Activated CD8-positive, alpha-beta memory T cell treated with anti-CD3 and anti-CD28 coated beads for 4 hours (primary cell): ENCODE measurements around the gene FOLR3.
"Not testable (repeated sequence)": the region's sequence is repeated elsewhere in the genome, so short reads cannot be mapped to it uniquely, and the experiment has no call there.

Experiments used
- DNase-seq, 2 donors: peaks; one replicate each; pipeline ENCODE4 v3.0.0-alpha.2; 2020; ENCODE audit warnings: low read depth in 2 of 2

The FOLR3 gene

DNA sequence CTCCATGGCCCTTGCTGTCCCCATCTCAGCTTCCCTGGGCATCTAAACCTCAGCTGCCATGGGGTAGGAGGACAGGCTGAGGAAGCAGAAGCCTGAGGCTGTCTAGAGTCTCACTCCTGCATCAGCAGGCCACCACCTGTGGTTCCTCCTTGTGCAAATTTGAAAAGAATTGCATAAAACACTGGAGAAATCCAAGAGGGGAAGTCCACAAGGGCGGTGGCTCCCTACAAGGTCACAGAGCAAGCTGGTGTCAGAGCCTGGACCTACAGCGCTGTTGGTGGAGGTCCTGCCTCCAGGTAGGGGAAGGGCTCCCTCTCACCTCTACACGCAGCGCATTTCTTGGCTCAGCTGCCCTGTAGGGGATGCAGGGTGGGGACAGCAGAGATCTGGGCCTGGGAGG, at the start of gene FOLR3:
Gene FOLR3 (plus strand): TSS at position 253 of the 400 bp plus-strand sequence. CDS start 228 bp downstream, outside the sequence.
- not testable (repeated sequence) for DNase-seq

DNA sequence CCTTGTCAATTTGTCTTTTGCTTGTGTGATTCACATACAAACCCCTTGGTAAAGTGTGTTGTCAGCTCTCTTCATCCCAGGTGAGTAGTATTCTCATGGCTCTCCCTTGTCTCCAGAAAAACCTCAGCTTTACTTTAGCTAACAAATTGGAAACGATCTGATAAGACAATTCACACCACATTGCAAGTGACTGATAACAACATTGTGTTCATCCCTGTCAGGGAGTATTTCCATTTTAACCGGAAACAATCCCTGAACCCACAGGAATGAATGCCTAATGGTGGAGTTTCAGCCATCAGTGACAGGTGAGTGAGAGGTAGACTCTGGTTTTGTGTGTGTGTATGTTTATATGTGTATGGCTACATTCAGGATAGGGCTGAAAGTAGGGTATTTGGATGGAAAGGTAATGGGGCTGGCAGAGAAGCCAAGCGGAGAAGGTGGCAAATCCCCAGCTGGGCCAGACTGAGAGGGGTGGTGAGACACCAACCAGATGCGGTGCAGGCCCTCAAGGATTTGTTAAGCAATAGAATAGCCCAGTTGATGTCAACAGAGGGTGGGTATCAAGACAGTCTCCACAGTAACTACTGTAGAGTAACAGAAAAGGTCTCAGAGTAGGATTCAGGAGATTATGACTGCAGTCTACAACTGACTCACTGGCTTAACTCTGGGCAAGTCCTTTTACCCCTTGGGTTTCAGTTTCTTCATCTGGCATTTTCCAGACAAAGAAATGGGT, 47.3 kb upstream of the FOLR3 start:
- DNase-seq = no peak

DNA sequence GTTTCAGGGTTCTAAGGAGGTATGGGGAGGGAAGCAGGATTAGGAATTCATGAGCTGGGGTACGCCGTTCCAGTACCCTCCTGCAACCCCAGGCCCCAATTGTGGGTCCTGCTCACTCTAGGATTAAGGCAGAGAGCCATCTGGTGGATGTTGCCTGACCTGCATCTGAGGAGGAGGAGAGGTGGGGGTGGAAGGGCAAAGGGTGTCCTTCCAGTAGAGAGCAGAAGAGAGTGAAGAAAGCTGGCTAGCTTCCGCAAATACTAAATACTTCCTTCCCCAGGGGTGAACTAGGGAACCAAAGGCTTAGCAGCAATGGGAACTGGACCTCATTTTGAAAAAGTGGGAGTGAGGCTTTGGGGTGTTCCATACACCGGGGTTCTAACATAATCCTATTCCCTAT, 44.2 kb upstream of the FOLR3 start:
- peak; percentile 31 to 35 for DNase-seq

DNA sequence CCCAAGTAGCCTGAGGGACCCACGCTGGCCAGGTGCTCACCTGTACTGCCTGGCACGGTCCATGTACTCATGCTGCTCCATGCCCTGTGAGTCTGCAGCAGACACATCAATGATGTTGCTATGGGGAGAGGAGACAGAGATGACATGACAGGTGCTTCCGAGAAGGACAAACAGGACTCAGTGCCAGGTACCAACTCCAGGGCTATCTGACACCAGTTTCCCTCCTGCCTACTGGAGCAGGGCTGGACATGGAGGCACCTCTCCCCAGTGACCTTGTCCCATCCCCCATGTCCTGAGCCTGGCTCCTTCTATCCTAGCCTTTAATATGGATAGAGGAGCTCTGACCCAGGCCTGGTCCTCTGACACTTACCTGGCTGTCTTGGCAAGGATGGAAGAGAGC, 36.8 kb upstream of the FOLR3 start:
- no peak for DNase-seq

DNA sequence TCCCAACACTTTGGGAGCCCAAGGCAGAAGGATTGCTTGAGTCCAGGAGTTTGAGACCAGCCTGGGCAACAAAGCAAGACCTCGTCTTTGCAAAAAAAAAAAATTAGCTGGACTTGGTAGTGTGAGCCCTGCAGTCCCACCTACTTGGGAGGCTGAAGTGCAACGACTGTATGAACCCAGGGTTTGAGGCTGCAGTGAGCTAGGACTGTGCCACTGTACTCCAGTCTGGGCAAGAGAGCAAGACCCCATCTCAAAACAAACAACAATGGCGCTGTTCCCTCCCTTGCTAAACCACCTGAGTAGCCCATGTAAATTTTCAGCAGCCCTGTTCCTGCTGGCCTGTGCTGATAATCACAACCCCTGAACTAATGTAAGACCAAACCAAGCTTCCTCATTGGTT, 35.5 kb upstream of the FOLR3 start:
- no peak for DNase-seq

DNA sequence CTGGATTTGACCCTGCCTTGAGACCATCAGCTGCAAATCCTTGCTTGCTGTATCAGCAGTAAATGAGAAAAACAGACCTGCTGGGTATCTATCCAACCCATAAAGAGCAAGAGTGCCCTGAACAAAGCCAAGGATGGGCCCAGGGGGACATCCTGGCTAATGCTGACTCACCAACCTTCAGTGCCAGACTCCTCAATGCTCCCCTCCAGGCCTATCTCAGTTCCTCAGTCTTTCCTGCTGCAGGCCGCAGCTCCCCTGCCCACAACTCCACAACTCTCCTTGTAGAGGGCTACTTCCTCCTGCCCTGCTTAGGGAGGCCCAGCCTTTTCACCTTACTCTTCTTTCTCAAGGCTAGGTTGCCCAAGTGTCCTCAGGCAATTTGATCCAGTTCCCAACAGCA, 35.1 kb upstream of the FOLR3 start:
- no peak for DNase-seq

DNA sequence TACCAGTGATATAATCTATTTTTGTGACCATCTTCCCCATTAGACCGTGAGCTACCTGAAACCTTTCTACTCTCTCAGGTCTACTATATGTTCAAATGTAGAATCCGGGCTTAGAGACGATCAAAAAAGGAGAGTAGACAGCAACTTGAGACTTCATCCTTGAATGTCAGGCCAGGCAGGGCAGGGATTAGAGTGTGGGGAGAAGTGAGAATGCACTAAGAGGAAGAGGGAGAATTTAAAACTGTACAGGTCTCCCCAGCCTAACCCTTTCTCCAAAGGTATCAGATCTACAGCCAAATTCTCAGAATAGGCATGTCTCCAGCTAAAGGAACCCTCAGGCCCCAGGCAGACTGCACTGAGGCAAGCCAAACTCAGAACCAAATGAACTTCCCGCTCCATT, 33.4 kb upstream of the FOLR3 start:
- DNase-seq = no peak

DNA sequence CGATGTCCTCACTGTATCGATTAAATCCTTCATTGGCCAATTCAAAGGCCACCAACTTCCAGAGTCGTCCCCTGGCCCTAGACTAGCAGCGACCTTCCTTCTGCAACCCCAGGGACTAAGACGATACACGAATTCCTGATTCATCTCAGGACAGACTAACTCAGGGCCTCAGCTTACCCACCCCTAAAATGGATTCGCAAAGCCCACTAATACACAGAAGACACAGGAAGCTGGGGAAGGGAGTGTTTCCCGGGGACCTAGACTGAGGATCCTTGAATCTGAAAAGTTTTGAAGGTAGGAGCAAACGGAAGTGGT, 32.9 kb upstream of the FOLR3 start:
- no peak for DNase-seq

DNA sequence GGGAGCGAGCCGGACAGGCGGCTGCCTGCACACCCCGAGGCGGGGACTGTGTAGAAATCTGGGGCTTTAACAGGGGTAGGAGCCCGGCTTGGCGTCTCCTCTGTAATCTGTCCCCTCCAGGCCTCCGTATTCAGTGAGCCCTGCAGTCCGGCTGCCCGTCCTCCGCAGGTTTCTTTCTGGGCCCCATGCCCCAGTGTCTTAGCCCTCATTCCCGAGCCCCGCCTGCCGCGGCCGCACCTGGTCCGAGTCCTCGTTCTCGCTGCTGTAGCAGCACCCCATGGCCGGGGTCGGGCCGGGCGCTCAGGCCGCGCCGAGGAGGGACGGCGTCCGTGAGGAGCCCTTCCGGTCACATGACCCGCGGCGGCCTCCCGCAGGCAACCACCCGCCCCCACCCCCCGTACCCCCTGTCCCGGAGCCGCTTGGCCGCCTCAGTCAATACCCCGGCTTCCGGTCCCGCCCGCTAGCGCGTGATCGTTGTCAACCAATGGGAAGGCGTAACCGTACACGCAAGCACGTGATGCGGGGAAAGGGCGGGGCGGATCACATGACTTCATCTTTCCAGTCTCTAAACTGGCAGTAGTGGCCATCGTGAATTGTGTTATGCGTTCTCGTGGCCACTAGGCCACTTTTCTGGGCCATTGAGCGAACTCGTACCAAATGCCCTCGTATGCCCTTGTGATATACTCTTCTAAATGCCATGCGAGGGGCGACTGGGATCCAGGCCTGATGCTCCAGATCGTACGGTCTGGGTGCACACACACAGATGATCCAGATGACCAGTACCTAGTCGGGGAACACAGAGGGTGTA, 32.4 kb upstream of the FOLR3 start, which contains the start of gene LAMTOR1:
Gene LAMTOR1 (minus strand): TSS at position 352 of the 808 bp plus-strand sequence. CDS start 73 bp downstream, at position 279.
- peak; percentile 95 for DNase-seq

DNA sequence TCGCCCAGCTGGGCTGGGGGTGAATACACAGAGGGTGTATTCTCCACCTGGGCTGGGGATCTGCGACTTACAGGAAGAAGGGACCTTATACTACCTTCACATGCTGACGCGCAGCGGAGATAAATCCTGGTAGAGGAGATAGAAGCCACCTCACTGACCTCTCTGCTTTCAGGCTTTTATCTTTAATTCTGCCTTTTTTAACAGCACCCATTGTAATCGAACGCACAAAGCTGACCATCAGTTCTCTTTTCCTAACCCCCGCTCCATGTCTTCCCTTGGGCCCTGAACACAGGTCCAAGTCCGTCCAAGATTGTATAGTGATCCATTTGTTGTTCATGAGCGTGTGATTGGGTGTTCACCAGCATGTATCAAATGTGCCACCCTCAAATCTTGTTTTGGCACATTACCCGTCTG, 31.8 kb upstream of the FOLR3 start:
- no peak for DNase-seq

DNA sequence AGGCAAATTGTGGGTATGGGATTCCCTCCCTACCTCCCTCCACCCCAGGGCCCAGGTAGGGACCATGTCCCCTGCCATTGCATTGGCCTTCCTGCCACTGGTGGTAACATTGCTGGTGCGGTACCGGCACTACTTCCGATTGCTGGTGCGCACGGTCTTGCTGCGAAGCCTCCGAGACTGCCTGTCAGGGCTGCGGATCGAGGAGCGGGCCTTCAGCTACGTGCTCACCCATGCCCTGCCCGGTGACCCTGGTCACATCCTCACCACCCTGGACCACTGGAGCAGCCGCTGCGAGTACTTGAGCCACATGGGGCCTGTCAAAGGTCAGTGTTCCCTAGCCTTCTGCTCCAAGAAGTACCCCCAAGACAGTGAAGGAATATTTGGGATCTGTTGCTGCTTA, 29.6 kb upstream of the FOLR3 start, which contains the start of gene TOMT:
Gene TOMT (plus strand): TSS at position 37 of the 400 bp plus-strand sequence. CDS start 28 bp downstream, at position 65.
- DNase-seq = no peak

DNA sequence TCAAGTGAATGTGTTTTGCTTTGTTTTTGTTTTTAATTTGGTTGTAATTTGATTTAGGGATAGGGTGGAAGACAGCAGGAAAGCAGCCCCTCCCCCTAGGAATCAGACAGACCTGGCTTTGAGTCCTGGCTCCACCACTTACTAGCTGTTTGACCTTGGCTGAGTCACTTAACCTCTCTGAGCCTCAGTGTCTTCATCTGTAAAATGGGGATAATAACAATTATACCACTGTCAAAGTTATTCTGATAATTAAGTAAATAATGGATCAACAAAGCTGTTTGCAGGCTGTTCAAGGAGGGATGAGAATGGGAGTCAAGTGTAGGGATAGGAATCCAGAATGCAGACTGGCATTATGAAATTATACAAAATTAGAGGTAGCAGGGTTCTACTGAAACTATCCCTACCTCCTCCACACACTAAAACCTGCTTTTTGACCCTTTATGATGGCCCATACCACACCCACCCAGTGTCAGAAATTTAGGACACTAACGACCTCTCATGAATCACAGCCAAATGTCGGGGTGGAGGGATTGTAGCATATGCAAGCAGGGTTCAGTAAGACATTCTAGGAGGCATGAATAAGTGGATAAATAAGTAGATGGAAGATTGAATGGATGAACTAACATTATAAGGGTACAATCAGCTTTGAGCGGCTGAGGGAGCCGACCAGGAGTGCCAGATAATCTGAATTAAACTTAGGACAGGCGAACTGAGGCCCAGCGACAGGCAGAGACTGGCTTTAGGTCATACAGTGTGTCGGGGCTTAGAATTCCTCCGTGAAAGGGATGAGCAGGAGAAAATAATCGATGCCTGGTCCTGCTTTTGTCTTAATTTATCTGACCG, 24.0 kb upstream of the FOLR3 start:
- no peak for DNase-seq

DNA sequence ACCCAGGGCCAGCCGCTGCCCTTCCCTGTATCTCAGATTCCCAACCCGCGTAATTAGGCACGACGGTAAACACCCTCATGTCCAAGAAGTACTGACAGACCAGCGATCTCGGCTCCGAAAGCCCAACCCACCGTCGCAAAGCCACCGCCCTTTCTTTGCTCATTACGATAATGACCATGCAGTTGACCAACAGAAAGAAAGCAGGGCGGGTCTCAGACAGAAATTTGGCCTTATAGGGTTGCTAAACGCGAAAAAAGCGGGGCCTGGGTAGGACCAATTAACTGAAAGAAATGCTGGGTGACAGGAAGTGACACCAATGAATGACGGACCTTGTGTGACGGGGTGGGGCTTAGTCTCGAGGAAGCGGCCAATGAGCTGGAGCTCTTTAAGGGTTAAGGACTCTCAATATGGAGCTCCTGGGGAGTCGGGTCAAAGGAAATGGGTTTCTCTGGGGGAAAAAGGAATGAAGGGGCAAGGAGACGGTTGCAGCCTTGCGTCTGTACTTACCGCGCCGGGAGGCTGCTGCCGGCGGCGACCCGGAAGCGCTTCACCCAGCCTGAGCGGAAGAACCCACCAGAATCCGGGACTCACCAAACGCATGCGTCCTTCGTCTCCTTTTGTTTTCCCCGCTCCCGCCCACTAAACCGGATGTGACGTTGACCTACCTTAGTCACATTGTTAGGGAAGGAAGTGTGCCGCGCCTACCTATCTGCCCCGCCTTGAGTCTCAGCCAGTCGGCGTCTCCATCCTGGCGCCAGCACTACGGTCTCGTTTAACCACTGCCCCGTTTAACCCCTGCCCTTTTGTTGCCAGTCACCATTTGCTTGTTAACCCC, 23.2 kb upstream of the FOLR3 start, which contains the start of gene ANAPC15:
Gene ANAPC15 (minus strand): TSS at position 553 of the 835 bp plus-strand sequence. CDS start 1,419 bp downstream, outside the sequence.
- DNase-seq = peak; percentile 99

DNA sequence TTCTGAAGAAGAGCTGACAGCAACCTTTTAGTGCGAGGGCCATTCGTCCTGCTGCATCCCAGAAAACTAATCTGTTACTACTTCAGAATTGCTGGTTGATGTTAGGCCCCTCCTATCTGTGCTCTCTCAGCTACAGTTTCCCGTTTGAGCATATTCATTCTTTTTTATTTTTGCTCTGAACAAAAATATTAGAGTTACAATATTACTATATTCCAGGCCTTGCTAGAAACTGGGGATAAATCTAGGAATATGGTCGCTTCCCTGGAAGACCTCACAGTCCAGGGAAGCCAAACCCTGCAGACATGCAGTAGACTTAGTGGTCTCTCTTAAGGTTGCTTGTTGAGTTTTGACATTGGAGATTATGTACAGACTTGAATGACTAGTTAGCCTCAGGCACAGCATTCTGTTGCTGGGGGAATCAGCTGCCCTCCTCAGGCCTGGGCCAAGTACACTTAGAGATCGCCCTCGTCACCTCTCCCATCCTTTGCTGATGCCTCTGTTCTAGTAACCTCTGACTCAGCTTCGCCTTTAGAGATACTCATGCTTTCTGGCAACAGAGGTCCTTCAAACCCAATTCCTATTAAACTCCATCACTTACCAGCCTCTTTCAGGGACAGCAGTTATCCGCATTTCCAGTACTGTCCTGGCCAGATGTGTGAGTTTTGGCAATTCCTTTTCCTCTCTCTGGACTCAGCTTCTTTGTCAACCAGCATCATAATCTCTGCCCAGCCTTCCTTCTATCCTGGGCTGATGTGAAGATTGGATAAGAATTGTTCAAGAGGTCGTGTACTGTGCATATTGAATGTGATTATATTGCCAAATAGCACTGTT, 22.3 kb upstream of the FOLR3 start:
- DNase-seq = no peak

DNA sequence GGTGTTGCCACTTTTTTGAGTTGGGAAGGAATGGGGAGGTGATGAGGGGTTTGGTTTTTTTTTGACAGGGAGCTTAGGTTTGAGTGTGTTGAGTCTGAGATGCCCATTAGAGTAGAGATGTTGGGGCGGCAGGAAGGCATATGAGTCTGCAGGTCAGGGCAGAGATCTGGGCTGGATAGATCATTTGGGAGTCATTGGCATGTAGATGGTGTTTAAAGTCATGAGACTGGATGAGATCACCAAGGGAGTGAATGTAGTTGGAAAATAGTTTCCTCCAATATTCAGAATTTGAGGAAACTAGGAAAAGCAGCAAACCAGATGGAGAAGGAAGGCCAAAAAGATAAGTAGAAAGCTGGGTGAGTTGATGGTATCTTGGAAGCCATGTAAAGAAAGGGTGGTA, 21.0 kb upstream of the FOLR3 start:
- no peak for DNase-seq

DNA sequence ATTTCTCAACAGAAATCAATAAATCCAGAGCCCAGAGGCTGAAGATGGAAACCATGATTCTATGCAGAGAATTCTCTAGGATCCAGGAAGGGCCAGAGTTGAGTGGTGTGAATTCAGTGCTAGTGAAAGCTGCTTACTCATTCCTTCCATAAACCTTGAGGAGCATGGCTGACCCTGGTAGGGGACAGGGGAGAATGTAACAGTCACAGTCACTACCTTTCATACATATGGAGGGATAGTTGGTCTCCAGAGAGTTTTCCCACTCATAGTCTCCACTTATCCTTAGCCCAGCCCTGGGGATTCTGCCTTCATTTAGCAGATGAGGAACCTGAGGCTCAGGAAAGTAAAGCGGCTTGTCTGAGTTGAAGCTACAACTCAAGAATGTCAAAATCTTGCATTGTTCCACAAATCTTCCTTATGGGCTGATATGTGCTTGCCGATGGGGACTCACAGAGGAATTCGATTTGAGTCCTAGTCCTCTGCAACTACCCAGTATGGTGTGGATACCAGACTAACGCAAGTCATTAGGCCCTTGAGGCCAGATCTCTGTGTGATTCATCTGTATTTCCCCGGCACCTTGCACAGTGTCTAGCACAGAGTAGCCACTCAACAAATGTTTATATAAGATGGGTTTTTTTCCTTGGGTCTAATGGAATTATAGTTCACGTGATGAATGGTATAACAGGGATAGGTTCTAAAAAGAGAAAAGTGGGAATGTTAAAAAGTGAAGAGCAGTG, 19.3 kb upstream of the FOLR3 start:
- no peak for DNase-seq

DNA sequence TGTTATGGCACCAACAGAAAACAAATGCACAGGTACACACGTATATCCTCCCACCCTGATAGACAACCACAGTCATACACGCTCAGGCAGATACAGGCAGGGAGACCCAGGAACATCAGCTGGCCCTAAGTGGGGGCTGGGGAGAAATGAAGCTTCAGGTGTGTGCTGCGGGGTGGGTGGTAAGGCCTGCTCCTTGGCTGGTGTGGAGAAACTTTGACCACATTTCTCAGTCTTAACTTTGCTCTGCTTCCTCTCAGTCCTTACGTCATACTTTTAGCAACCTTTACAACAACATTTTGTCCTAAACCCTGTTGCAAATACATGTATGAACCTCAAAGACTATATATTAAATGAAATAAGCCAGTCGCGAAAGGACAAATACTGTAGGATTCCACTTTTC, 16.3 kb upstream of the FOLR3 start:
- no peak for DNase-seq

DNA sequence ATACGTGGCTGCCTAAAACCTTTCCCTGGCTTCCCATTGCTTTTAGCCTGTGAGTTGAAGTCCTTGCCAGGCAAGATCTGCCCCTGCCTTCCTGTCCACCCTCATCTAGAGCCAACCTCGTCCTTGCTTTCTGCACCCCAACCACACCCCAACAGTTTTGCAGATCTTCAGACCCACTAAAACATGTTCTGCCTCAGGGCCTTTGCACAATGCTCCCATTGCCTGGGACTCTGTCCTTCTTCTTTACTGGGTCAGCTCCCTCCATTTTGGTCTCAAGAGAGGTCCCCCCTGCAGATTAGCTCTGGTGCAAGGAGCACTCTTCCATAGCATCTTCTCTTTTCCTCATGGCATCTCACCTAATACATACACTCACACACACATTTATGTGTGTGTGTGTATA, 14.6 kb upstream of the FOLR3 start:
- DNase-seq = no peak

DNA sequence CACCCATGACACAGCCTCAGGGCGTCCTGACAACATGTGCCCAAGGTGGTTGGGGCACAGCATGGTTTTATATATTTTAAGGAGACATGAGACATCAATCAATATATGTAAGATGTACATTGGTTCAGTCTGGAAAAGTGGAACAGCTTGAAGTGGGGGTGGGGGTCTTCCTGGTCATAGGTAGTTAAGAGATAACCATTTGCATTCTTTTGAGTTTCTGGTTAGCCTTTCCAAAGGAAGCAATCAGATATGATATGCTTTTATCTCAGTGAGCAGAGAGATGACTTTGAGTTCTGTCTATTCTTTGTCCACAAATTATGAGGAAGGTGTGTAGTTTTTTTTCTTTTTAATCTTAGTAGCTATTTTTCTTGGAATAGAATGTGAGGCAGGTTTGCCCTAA, 12.9 kb upstream of the FOLR3 start:
- DNase-seq = no peak
